IMR-90 (cell line): ENCODE measurements around the gene SMAD7. TPM values are rescaled to one million over a fixed set of nuclear protein-coding genes. Genes with fewer than 3 reads are reported as not detected.
A peak's percentile ranks its signal among the peaks of the same experiment; 100 is the strongest.

Experiments
- ATAC-seq: fragments of 200-7000 bp; cut with Tn5 transposase; 2 replicates; pipeline ENCODE4 v1.9.1; 2020; ENCODE audit warnings: low read depth, mild to moderate bottlenecking, moderate library complexity
- BruUV-seq: library from RNA; stranded (reverse); fragments of 400-500 nt; replicated peaks from 2 replicates; lab custom pipeline; 2021; lab: Mats Ljungman, UMichigan
- CTCF ChIA-PET: fragments of 300-600 bp; formaldehyde crosslinking; extraction: SDS; loops from one replicate; lab custom pipeline; 2021; ENCODE audit warnings: antibody characterized with exemption; lab: Yijun Ruan, JAX
- POLR2A ChIA-PET: fragments of 300-600 bp; sonication (Branson Sonifier 250); formaldehyde crosslinking; loops from one replicate; lab custom pipeline; 2022; ENCODE audit warnings: antibody characterized with exemption; ENCODE audit not compliant: unreplicated experiment; lab: Charles Lee
- DNase-seq: peaks from one replicate; pipeline ENCODE4 v3.0.0; 2013
- H2AFZ ChIP-seq: replicated peaks from 2 replicates; pipeline ENCODE3; 2013; ENCODE audit warnings: low read length, mild to moderate bottlenecking; ENCODE audit not compliant: poor library complexity
- H2AK5ac ChIP-seq: 2 replicates; pipeline ENCODE4 v1.6.1; 2013; ENCODE audit warnings: low read depth, low read length, inconsistent platforms
- H2AK9ac ChIP-seq: replicated peaks from 2 replicates; pipeline ENCODE3; 2013; ENCODE audit warnings: mild to moderate bottlenecking, low read depth, low read length, moderate library complexity; ENCODE audit not compliant: poor library complexity
- H2BK120ac ChIP-seq: 2 replicates; pipeline ENCODE4 v1.6.1; 2013; ENCODE audit warnings: low read depth, low read length, inconsistent platforms
- H2BK15ac ChIP-seq: 3 replicates; pipeline ENCODE4 v1.6.1; 2013; ENCODE audit warnings: low read depth, low read length, inconsistent platforms
- H2BK20ac ChIP-seq: 2 replicates; pipeline ENCODE4 v1.6.1; 2013; ENCODE audit warnings: low read depth, mild to moderate bottlenecking, inconsistent platforms, low read length, moderate library complexity
- H2BK5ac ChIP-seq: 2 replicates; pipeline ENCODE4 v1.6.1; 2013; ENCODE audit warnings: mild to moderate bottlenecking, low read depth, low read length, inconsistent platforms; ENCODE audit not compliant: poor library complexity, severe bottlenecking
- H3K14ac ChIP-seq: replicated peaks from 2 replicates; pipeline ENCODE4 v1.6.1; 2013; ENCODE audit warnings: low read depth, low read length, inconsistent platforms
- H3K18ac ChIP-seq: 2 replicates; pipeline ENCODE4 v1.6.1; 2013; ENCODE audit warnings: low read depth, low read length, control low read depth
- H3K23ac ChIP-seq: 2 replicates; pipeline ENCODE4 v1.6.1; 2013; ENCODE audit warnings: low read depth, low read length, inconsistent platforms
- H3K27ac ChIP-seq: 2 replicates; pipeline ENCODE4 v1.5.1; 2013; ENCODE audit warnings: mild to moderate bottlenecking, control low read depth, low read length; ENCODE audit not compliant: insufficient read depth
- H3K27me3 ChIP-seq: 2 replicates; pipeline ENCODE4 v1.6.1; 2013; ENCODE audit warnings: low read length; ENCODE audit not compliant: control insufficient read depth, insufficient read depth
- H3K36me3 ChIP-seq: 2 replicates; pipeline ENCODE4 v1.6.1; 2013; ENCODE audit warnings: low read length, mixed read lengths; ENCODE audit not compliant: control insufficient read depth, insufficient read depth
- H3K4ac ChIP-seq: 2 replicates; pipeline ENCODE4 v1.6.1; 2013; ENCODE audit warnings: low read depth, low read length, inconsistent platforms
- H3K4me1 ChIP-seq: 2 replicates; pipeline ENCODE4 v1.6.1; 2013; ENCODE audit warnings: low read length, mixed read lengths; ENCODE audit not compliant: control insufficient read depth, insufficient read depth
- H3K4me2 ChIP-seq: 2 replicates; pipeline ENCODE4 v1.6.1; 2013; ENCODE audit warnings: low read depth, mild to moderate bottlenecking, control low read depth, low read length, moderate library complexity
- H3K4me3 ChIP-seq: 2 replicates; pipeline ENCODE4 v1.5.1; 2013; ENCODE audit warnings: low read depth, mild to moderate bottlenecking, control low read depth, low read length, moderate library complexity; ENCODE audit not compliant: insufficient read depth
- H3K56ac ChIP-seq: 2 replicates; pipeline ENCODE4 v1.6.1; 2013; ENCODE audit warnings: low read length, inconsistent platforms; ENCODE audit not compliant: insufficient read depth; ENCODE audit errors: extremely low read depth
- H3K79me1 ChIP-seq, 2 experiments: 2 replicates each; pipeline ENCODE4 v1.6.1; 2013; ENCODE audit warnings: low read length in 2 of 2, inconsistent platforms in 1 of 2, low read depth in 1 of 2
- H3K9ac ChIP-seq: 2 replicates; pipeline ENCODE4 v1.6.1; 2013; ENCODE audit warnings: low read depth, low read length, control low read depth
- H3K9me1 ChIP-seq: 2 replicates; pipeline ENCODE4 v1.6.1; 2013; ENCODE audit warnings: low read length, inconsistent platforms; ENCODE audit not compliant: insufficient read depth
- H3K9me3 ChIP-seq: 2 replicates; pipeline ENCODE4 v1.6.1; 2013; ENCODE audit warnings: low read length; ENCODE audit not compliant: control insufficient read depth, insufficient read depth
- H4K20me1 ChIP-seq: 2 replicates; pipeline ENCODE4 v1.6.1; 2013; ENCODE audit warnings: low read length, inconsistent platforms; ENCODE audit not compliant: insufficient read depth
- H4K5ac ChIP-seq: 2 replicates; pipeline ENCODE4 v1.6.1; 2013; ENCODE audit warnings: mild to moderate bottlenecking, low read depth, low read length, control low read depth
- H4K8ac ChIP-seq, 2 experiments: 2 replicates each; pipeline ENCODE4 v1.6.1; 2013; ENCODE audit warnings: low read depth in 2 of 2, low read length in 2 of 2, control low read depth in 1 of 2, inconsistent platforms in 1 of 2
- H4K91ac ChIP-seq: 2 replicates; pipeline ENCODE4 v1.6.1; 2013; ENCODE audit warnings: low read depth, low read length, inconsistent platforms; ENCODE audit not compliant: insufficient read depth
- BHLHE40 ChIP-seq: fragments of 150-350 bp; IDR thresholded peaks from 2 replicates; pipeline ENCODE4 v1.6.1; 2016; ENCODE audit warnings: mild to moderate bottlenecking, low read depth, low read length
- CHD1 ChIP-seq: IDR thresholded peaks from 2 replicates; pipeline ENCODE4 v1.6.1; 2012; ENCODE audit warnings: low read depth, low read length, improper control_type of control experiment
- ELK1 ChIP-seq: fragments of 150-350 bp; IDR thresholded peaks from 2 replicates; pipeline ENCODE4 v1.6.1; 2016; ENCODE audit warnings: low read depth, mild to moderate bottlenecking, low read length, moderate library complexity, borderline replicate concordance
- FOS ChIP-seq: fragments of 150-350 bp; IDR thresholded peaks from 2 replicates; pipeline ENCODE4 v1.6.1; 2016; ENCODE audit warnings: low read depth, low read length
- MAFK ChIP-seq: IDR thresholded peaks from 2 replicates; pipeline ENCODE4 v1.6.1; 2012; ENCODE audit warnings: low read depth, low read length, improper control_type of control experiment
- MAZ ChIP-seq: IDR thresholded peaks from 2 replicates; pipeline ENCODE4 v1.6.1; 2012; ENCODE audit warnings: low read depth, mild to moderate bottlenecking, low read length, improper control_type of control experiment, moderate library complexity, borderline replicate concordance
- NFE2L2 ChIP-seq: fragments of 150-350 bp; IDR thresholded peaks from 2 replicates; pipeline ENCODE4 v1.6.1; 2016; ENCODE audit warnings: low read depth, mild to moderate bottlenecking, low read length
- RAD21 ChIP-seq: IDR thresholded peaks from 2 replicates; pipeline ENCODE4 v1.6.1; 2012; ENCODE audit warnings: low read length, improper control_type of control experiment
- RCOR1 ChIP-seq: IDR thresholded peaks from 2 replicates; pipeline ENCODE4 v1.6.1; 2012; ENCODE audit warnings: mild to moderate bottlenecking, low read length, improper control_type of control experiment; ENCODE audit not compliant: insufficient replicate concordance
- RFX5 ChIP-seq: IDR thresholded peaks from 2 replicates; pipeline ENCODE4 v1.8.0; 2012; ENCODE audit warnings: low read depth, mild to moderate bottlenecking, low read length, moderate library complexity
- SMC3 ChIP-seq: fragments of 150-350 bp; IDR thresholded peaks from 2 replicates; pipeline ENCODE4 v1.6.1; 2016; ENCODE audit warnings: low read depth, mild to moderate bottlenecking, antibody characterized with exemption, low read length, moderate library complexity
- WGBS, 2 experiments: methylation state at CpG; one replicate each; pipeline versions ENCODE4 v1.1.5 to v1.1.7; 2013; ENCODE audit warnings: missing lambda C conversion rate in 2 of 2; ENCODE audit not compliant: insufficient read length in 1 of 2; ENCODE audit errors: extremely low coverage in 2 of 2; 5-methylcytosine and 5-hydroxymethylcytosine counted together
- dilution Hi-C: fragments of 300-500 bp; cut with HindIII; formaldehyde crosslinking; loops from one replicate; pipeline ENCODE4 v1.14.3; 2018; ENCODE audit warnings: low sequenced_read_pairs; ENCODE audit not compliant: unreplicated experiment
- in situ Hi-C: fragments of 300-500 bp; cut with MboI; formaldehyde crosslinking; loops from 3 replicates; pipeline ENCODE4 v1.14.3; 2019; ENCODE audit warnings: low sequenced_read_pairs, inconsistent platforms, mixed read lengths
- intact Hi-C: fragments of 100-400 bp; cut with micrococcal nuclease; formaldehyde crosslinking; loops from 2 replicates; pipeline ENCODE4 v1.10.0; 2022
- polyA plus RNA-seq, 3 experiments: library from polyadenylated mRNA; depleted of rRNA; stranded (reverse); fragments of >200 nt; gene quantifications; 2 replicates each; pipeline ENCODE4 v1.2.3, GENCODE V29; 2012; ENCODE audit warnings: low replicate concordance in 1 of 3
- total RNA-seq: library from RNA; depleted of rRNA; stranded (reverse); fragments of >200 nt; gene quantifications from 2 replicates; pipeline ENCODE4 v1.2.3, GENCODE V29; 2012
- TF ChIP-seq, protein P1 (sequence below): conservative IDR thresholded peaks from 2 replicates; pipeline ENCODE4 v1.5.1; 2012; ENCODE audit warnings: mild to moderate bottlenecking, low read depth, low read length, improper control_type of control experiment
- TF ChIP-seq, protein P2 (sequence below): fragments of 150-350 bp; IDR thresholded peaks from 2 replicates; pipeline ENCODE4 v1.6.1; 2017; ENCODE audit warnings: mild to moderate bottlenecking, antibody characterized with exemption, low read length, low read depth

Gene SMAD7
- total and polyA plus RNA-seq, 2 of the 4 experiments (the other 2 are of a cell fraction): 15.8 to 17.6 TPM

- intact Hi-C loops: no loop called here
- no peak for ATAC-seq
- CTCF ChIA-PET: interaction anchor here (0.6 kb wide), 1 partner anchor 59 kb away, joined by 4 read pairs; no protein-coding TSS in a partner anchor
These were observed 33.1 kb upstream of the SMAD7 start for GRCh38 chr18:48983793-48984437.

More at GRCh38 chr18:48983793-48984437, 33.1 kb upstream of the SMAD7 start:
- BruUV-seq: no TSS peak
- no peak overlapping the region for H2BK15ac ChIP-seq
- H2AFZ ChIP-seq: no peak overlapping the region
- peaks cover 17% of the 10 kb centered on the region for H3K9me1 ChIP-seq
- dilution Hi-C loops (no loop called here), in situ Hi-C loops (no loop called here)
- 73% methylated on average over 3 of the region's 8 CpGs; no CpG with 5 or more reads in 1 of the 2 experiments for WGBS, 2 experiments
- no peak overlapping the region for H4K8ac ChIP-seq
- H3K4me2 ChIP-seq: no peak overlapping the region
- H3K4ac ChIP-seq: no peak overlapping the region
- no peak overlapping the region for H3K56ac ChIP-seq
- no peak overlapping the region for H3K23ac ChIP-seq
- no peak overlapping the region for H2BK120ac ChIP-seq
- H3K79me1 ChIP-seq: no peaks in the 10 kb centered on the region
- no peak overlapping the region for H4K5ac ChIP-seq
- no peak overlapping the region for H2BK20ac ChIP-seq
- no peak overlapping the region for H2AK9ac ChIP-seq
- no peak overlapping the region for H3K27ac ChIP-seq
- 0 out of 2 replicates have a peak overlapping the region, but pooled peaks have one; percentile 15 for H3K14ac ChIP-seq
- no peaks in the 10 kb centered on the region for H3K36me3 ChIP-seq
- no peak overlapping the region for H3K4me3 ChIP-seq
- no peak overlapping the region for H3K9ac ChIP-seq
- no peaks in the 10 kb centered on the region for H3K27me3 ChIP-seq
- DNase-seq: peak; percentile 18
- no peak overlapping the region for H3K18ac ChIP-seq
- no peak overlapping the region for H2BK5ac ChIP-seq
- H4K20me1 ChIP-seq: no peaks in the 10 kb centered on the region
- TF ChIP-seq CHD1 (no peak), BHLHE40 (no peak), FOS (no peak), RCOR1 (no peak), MAFK (no peak), NFE2L2 (no peak), RFX5 (no peak), ELK1 (no peak), RAD21 (no peak), MAZ (no peak), SMC3 (no peak)
- TF ChIP-seq, protein P1, sequence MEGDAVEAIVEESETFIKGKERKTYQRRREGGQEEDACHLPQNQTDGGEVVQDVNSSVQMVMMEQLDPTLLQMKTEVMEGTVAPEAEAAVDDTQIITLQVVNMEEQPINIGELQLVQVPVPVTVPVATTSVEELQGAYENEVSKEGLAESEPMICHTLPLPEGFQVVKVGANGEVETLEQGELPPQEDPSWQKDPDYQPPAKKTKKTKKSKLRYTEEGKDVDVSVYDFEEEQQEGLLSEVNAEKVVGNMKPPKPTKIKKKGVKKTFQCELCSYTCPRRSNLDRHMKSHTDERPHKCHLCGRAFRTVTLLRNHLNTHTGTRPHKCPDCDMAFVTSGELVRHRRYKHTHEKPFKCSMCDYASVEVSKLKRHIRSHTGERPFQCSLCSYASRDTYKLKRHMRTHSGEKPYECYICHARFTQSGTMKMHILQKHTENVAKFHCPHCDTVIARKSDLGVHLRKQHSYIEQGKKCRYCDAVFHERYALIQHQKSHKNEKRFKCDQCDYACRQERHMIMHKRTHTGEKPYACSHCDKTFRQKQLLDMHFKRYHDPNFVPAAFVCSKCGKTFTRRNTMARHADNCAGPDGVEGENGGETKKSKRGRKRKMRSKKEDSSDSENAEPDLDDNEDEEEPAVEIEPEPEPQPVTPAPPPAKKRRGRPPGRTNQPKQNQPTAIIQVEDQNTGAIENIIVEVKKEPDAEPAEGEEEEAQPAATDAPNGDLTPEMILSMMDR: no peak
- TF ChIP-seq, protein P2, sequence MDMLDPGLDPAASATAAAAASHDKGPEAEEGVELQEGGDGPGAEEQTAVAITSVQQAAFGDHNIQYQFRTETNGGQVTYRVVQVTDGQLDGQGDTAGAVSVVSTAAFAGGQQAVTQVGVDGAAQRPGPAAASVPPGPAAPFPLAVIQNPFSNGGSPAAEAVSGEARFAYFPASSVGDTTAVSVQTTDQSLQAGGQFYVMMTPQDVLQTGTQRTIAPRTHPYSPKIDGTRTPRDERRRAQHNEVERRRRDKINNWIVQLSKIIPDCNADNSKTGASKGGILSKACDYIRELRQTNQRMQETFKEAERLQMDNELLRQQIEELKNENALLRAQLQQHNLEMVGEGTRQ: no peak
- POLR2A ChIA-PET: no interaction called here
- H3K9me3 ChIP-seq: no peaks in the 10 kb centered on the region
- H4K91ac ChIP-seq: no peak overlapping the region
- peaks cover 11% of the 10 kb centered on the region; the same call in 1 of the 2 replicates for H3K4me1 ChIP-seq
- 0 out of 2 replicates have a peak overlapping the region, but pooled peaks have one; percentile 27 for H2AK5ac ChIP-seq
